Coronary artery (tissue), 2 donors: Measurements from ENCODE around the gene IL17RC.
A peak's percentile ranks its signal among the peaks of the same experiment; 100 is the strongest.

Experiments used
- DNase-seq: peaks from one replicate; pipeline ENCODE4 v3.0.0-alpha.2; 2017; ENCODE audit warnings: low spot score
- H3K27ac ChIP-seq, 2 donors: fragments of 200-600 bp; sonication (generic); one replicate each; pipeline ENCODE4 v1.5.1; 2016 to 2019
- H3K4me3 ChIP-seq: fragments of 200-600 bp; sonication (generic); 2 replicates; pipeline ENCODE4 v1.5.1; 2016; ENCODE audit warnings: mild to moderate bottlenecking, moderate library complexity
- TF ChIP-seq, protein P1 (sequence below): fragments of 200-600 bp; sonication (generic); IDR thresholded peaks from one replicate; pipeline ENCODE4 v1.5.1; 2019; ENCODE audit warnings: antibody characterized with exemption

Gene IL17RC

DNA sequence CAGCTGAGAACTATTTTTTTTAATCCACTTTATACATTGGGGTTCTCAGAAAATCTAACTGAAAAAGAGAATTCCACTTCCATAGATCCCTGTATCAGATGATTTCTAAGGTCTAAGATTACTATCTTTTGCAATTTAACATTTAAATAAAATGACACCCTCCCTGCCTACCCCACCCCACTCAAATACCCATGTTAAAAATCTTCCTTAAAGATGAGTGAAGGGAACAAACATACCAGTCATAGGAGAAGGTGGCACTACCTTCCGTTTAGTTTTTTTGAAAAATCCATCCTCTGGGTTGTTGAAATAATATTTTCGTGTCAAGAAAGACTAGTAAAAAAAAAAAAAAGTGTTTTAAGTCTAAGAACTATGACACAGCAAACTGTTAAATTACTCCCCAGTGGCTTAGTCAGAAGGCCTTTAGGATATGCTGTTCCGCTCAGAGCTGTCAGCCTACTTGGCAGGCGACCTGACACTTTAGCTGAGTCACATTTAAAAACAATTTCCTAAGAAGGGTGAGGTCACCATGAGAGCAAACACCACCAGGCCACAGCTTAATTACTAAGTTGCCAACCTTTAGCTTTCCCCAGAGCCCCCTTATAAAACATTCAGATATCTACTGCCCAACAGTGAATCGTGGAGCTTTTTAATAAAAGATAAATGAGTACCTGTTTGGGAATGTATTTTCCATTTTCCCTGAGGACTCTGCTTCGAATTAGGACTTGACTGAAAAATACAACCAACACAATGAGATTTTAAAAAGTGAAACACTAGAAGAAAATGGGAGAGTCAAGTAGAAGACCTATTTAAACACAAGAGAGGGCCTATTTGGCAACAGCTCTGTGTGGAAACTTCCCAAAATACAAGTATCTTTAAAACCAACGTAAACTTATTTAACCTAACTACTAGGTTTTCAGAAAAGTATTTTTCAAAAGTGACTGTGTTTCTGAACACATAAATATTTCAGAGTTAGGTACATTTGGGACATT, 60.1 kb downstream of the IL17RC start:
- TF ChIP-seq, protein P1, sequence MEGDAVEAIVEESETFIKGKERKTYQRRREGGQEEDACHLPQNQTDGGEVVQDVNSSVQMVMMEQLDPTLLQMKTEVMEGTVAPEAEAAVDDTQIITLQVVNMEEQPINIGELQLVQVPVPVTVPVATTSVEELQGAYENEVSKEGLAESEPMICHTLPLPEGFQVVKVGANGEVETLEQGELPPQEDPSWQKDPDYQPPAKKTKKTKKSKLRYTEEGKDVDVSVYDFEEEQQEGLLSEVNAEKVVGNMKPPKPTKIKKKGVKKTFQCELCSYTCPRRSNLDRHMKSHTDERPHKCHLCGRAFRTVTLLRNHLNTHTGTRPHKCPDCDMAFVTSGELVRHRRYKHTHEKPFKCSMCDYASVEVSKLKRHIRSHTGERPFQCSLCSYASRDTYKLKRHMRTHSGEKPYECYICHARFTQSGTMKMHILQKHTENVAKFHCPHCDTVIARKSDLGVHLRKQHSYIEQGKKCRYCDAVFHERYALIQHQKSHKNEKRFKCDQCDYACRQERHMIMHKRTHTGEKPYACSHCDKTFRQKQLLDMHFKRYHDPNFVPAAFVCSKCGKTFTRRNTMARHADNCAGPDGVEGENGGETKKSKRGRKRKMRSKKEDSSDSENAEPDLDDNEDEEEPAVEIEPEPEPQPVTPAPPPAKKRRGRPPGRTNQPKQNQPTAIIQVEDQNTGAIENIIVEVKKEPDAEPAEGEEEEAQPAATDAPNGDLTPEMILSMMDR: no peak
- peak; percentile 88 for DNase-seq
- peak overlapping the region; percentile 73 to 78 for H3K27ac ChIP-seq
- no peak overlapping the region for H3K4me3 ChIP-seq

GRCh38 chr3:9978710-9979305, 61.9 kb downstream of the IL17RC start:
- Histone ChIP-seq H3K4me3 (no peak overlapping the region), H3K27ac (peak overlapping the region in 1 of 2 donors; percentile 78)
- no peak for DNase-seq
- TF ChIP-seq, protein P1: no peak

DNA sequence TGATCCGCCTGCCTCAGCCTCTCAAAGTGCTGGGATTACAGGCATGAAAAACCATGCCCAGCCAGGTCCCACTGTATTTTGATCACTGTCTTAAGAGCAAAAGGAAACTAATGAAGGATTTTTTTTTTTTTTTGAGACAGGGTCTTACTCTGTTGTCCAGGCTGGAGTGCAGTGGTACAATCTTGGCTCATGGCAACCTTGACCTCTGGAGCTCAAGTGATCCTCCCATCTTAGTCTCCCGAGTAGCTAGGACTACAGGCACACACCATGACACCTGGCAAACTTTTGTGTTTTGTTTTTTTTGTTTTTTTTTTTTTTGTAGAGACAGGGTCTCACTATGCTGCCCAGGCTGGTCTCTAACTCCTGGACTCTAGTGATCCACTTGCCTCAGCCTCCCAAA, 63.4 kb downstream of the IL17RC start:
- TF ChIP-seq, protein P1: no peak
- DNase-seq: no peak
- Histone ChIP-seq H3K4me3 (no peak overlapping the region), H3K27ac (no peak overlapping the region)
